ENCODE results near the gene NDRG3.

DNA sequence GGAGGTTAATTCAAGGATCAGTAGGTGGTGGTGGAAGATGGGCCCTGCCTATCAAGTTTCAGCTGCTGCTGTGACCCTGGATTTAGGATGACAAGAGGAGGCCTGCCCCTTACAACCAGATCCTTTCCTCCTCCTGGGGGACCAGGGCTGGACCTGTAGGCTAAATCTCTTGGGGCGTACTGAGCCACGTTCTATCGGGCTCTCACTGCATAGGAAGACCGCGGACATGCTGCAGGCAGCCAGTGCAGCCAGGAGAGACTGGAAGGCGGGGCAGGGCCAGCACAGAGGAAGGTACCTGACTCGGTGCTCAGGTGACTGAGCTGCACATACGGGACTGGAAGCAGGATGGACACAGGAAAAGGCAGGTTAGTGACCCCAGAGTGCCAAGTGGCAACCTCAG, 91.4 kb downstream of the NDRG3 start:
- TF ChIP-seq, protein P1, sequence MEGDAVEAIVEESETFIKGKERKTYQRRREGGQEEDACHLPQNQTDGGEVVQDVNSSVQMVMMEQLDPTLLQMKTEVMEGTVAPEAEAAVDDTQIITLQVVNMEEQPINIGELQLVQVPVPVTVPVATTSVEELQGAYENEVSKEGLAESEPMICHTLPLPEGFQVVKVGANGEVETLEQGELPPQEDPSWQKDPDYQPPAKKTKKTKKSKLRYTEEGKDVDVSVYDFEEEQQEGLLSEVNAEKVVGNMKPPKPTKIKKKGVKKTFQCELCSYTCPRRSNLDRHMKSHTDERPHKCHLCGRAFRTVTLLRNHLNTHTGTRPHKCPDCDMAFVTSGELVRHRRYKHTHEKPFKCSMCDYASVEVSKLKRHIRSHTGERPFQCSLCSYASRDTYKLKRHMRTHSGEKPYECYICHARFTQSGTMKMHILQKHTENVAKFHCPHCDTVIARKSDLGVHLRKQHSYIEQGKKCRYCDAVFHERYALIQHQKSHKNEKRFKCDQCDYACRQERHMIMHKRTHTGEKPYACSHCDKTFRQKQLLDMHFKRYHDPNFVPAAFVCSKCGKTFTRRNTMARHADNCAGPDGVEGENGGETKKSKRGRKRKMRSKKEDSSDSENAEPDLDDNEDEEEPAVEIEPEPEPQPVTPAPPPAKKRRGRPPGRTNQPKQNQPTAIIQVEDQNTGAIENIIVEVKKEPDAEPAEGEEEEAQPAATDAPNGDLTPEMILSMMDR (conservative IDR thresholded peaks at IDR 0.05 in 1 of 2, IDR thresholded peaks at IDR 0.05 in 1 of 2; ENCODE audit: extremely low read depth in 1 of 2, insufficient read depth in 1 of 2, low read depth in 1 of 2, low read length in 2 of 2): no peak
- no peak for TF ChIP-seq EZH2 (IDR thresholded peaks at IDR 0.05; ENCODE audit: borderline replicate concordance, low read length)

Data from mammary epithelial cell (primary cell).